Stimulated activated CD8-positive, alpha-beta memory T cell treated with anti-CD3 and anti-CD28 coated beads, Interleukin-7, amount 100 ng/mL, for 24 hours (primary cell): ENCODE data around the gene PACS1.

ENCODE experiments used
- DNase-seq: peaks from one replicate; pipeline ENCODE4 v3.0.0-alpha.2; 2020; ENCODE audit warnings: low read depth

The PACS1 gene

GRCh38 chr11:66259225-66259624 is 189.2 kb downstream of the PACS1 start:
- DNase-seq = no peak

GRCh38 chr11:66259956-66260355 is 189.9 kb downstream of the PACS1 start:
- no peak for DNase-seq

GRCh38 chr11:66261578-66261977 is 191.5 kb downstream of the PACS1 start:
- DNase-seq = no peak

GRCh38 chr11:66262191-66262590 is 192.1 kb downstream of the PACS1 start:
- DNase-seq = no peak

GRCh38 chr11:66262696-66263095 is 192.6 kb downstream of the PACS1 start:
- no peak for DNase-seq

- DNase-seq = no peak
Measured at GRCh38 chr11:66263231-66263630, 193.2 kb downstream of the PACS1 start.

- DNase-seq = no peak
Measured at GRCh38 chr11:66263785-66264184, 193.7 kb downstream of the PACS1 start.

GRCh38 chr11:66264383-66264782 is 194.3 kb downstream of the PACS1 start:
- DNase-seq = no peak

- no peak for DNase-seq
Measured at GRCh38 chr11:66264914-66265313, 194.8 kb downstream of the PACS1 start.

GRCh38 chr11:66265531-66266377 is 195.7 kb downstream of the PACS1 start:
- DNase-seq = no peak

- DNase-seq = no peak
Measured at GRCh38 chr11:66266378-66267038, 196.4 kb downstream of the PACS1 start.

GRCh38 chr11:66267039-66267378 is 196.9 kb downstream of the PACS1 start:
- DNase-seq = no peak

GRCh38 chr11:66267379-66268243 is 197.5 kb downstream of the PACS1 start:
- peak; percentile 72 for DNase-seq

GRCh38 chr11:66268244-66268951 is 198.3 kb downstream of the PACS1 start, which contains the start of gene RAB1B:
RAB1B (plus strand) TSS chr11:66268639; CDS start chr11:66268680, 41 bp downstream.
- DNase-seq = peak; percentile 98

GRCh38 chr11:66268952-66269905 is 199.2 kb downstream of the PACS1 start:
- DNase-seq = no peak

GRCh38 chr11:66271816-66272215 is 201.7 kb downstream of the PACS1 start:
- no peak for DNase-seq

GRCh38 chr11:66272596-66272995 is 202.5 kb downstream of the PACS1 start:
- DNase-seq = no peak

GRCh38 chr11:66274219-66274618 is 204.1 kb downstream of the PACS1 start:
- no peak for DNase-seq

- no peak for DNase-seq
Measured at GRCh38 chr11:66275396-66275795, 205.3 kb downstream of the PACS1 start.

GRCh38 chr11:66275984-66276612 is 206.0 kb downstream of the PACS1 start:
- DNase-seq = no peak
